HEK293T (cell line): ENCODE measurements around the gene GIGYF2.

Experiments used
- CTCF ChIA-PET: fragments of 350-600 bp; formaldehyde crosslinking; extraction: SDS; loops from one replicate; lab custom pipeline; 2021; ENCODE audit warnings: antibody characterized with exemption, inconsistent platforms; lab: Yijun Ruan, JAX
- POLR2A ChIA-PET: fragments of 350-600 bp; formaldehyde crosslinking; extraction: SDS; loops from one replicate; lab custom pipeline; 2020; ENCODE audit warnings: antibody characterized with exemption, inconsistent platforms; lab: Yijun Ruan, JAX
- DNase-seq: peaks from one replicate; pipeline ENCODE4 v3.0.0; 2012; ENCODE audit warnings: mixed read lengths; ENCODE audit errors: extremely low spot score
- ARNT ChIP-seq: fragments of 450-650 bp; IDR thresholded peaks from 2 replicates; pipeline ENCODE4 v1.6.1; 2017; ENCODE audit warnings: mild to moderate bottlenecking
- BHLHE40 ChIP-seq: fragments of 450-650 bp; IDR thresholded peaks from 2 replicates; pipeline ENCODE4 v1.6.1; 2016; ENCODE audit warnings: mild to moderate bottlenecking, moderate library complexity, borderline replicate concordance
- CTBP1 ChIP-seq: fragments of 450-650 bp; IDR thresholded peaks from 2 replicates; pipeline ENCODE4 v1.6.1; 2016; ENCODE audit warnings: borderline replicate concordance
- ELF4 ChIP-seq: fragments of 450-650 bp; IDR thresholded peaks from 2 replicates; pipeline ENCODE4 v1.6.1; 2017; ENCODE audit warnings: antibody characterized with exemption
- FOXA1 ChIP-seq: fragments of 450-650 bp; IDR thresholded peaks from 2 replicates; pipeline ENCODE4 v1.6.1; 2016; ENCODE audit warnings: mild to moderate bottlenecking
- FOXK2 ChIP-seq: fragments of 450-650 bp; IDR thresholded peaks from 2 replicates; pipeline ENCODE4 v1.6.1; 2016; ENCODE audit warnings: mild to moderate bottlenecking
- FOXM1 ChIP-seq: fragments of 450-650 bp; IDR thresholded peaks from 2 replicates; pipeline ENCODE4 v1.6.1; 2017; ENCODE audit warnings: mild to moderate bottlenecking, borderline replicate concordance
- HDGF ChIP-seq: fragments of 450-650 bp; IDR thresholded peaks from 2 replicates; pipeline ENCODE4 v1.6.1; 2017; ENCODE audit warnings: antibody characterized with exemption, borderline replicate concordance
- L3MBTL2 ChIP-seq: fragments of 450-650 bp; conservative IDR thresholded peaks from 2 replicates; pipeline ENCODE4 v1.6.1; 2016; ENCODE audit warnings: mild to moderate bottlenecking
- LEF1 ChIP-seq: fragments of 450-650 bp; IDR thresholded peaks from 2 replicates; pipeline ENCODE4 v1.6.1; 2017; ENCODE audit warnings: mild to moderate bottlenecking, borderline replicate concordance
- NFRKB ChIP-seq: fragments of 450-650 bp; IDR thresholded peaks from 2 replicates; pipeline ENCODE4 v1.6.1; 2016; ENCODE audit warnings: mild to moderate bottlenecking, moderate library complexity
- PKNOX1 ChIP-seq: fragments of 450-650 bp; IDR thresholded peaks from 2 replicates; pipeline ENCODE4 v1.6.1; 2016
- SP1 ChIP-seq: fragments of 450-650 bp; IDR thresholded peaks from 2 replicates; pipeline ENCODE4 v1.6.1; 2017
- SUZ12 ChIP-seq: fragments of 450-650 bp; IDR thresholded peaks from 2 replicates; pipeline ENCODE4 v1.6.1; 2016; ENCODE audit warnings: mild to moderate bottlenecking
- TARDBP ChIP-seq: fragments of 450-650 bp; IDR thresholded peaks from 2 replicates; pipeline ENCODE4 v1.6.1; 2016
- ZNF384 ChIP-seq: fragments of 450-650 bp; IDR thresholded peaks from 2 replicates; pipeline ENCODE4 v1.6.1; 2016

The GIGYF2 gene

GRCh38 chr2:232655392-232655791, 41.7 kb upstream of the GIGYF2 start:
- POLR2A ChIA-PET: no interaction called here
- no peak for DNase-seq
- CTCF ChIA-PET: no interaction called here
- no peak for TF ChIP-seq FOXM1
- no peak for TF ChIP-seq CTBP1
- no peak for TF ChIP-seq L3MBTL2
- TF ChIP-seq LEF1: no peak
- TF ChIP-seq ARNT: no peak
- no peak for TF ChIP-seq SP1
- no peak for TF ChIP-seq NFRKB

GRCh38 chr2:232658217-232658785, 38.8 kb upstream of the GIGYF2 start:
- CTCF ChIA-PET: interaction anchor here (0.6 to 1.1 kb wide), 2 partner anchors 53 to 381 kb away, joined by 3 read pairs; no protein-coding TSS in a partner anchor
- DNase-seq: no peak
- TF ChIP-seq ELF4: no peak
- POLR2A ChIA-PET: no interaction called here

GRCh38 chr2:232659359-232659758, 37.8 kb upstream of the GIGYF2 start:
- DNase-seq: no peak
- TF ChIP-seq PKNOX1 (no peak), SUZ12 (no peak), NFRKB (no peak), FOXK2 (no peak), L3MBTL2 (no peak), FOXA1 (no peak), ZNF384 (no peak), ELF4 (no peak), HDGF (no peak), ARNT (no peak), TARDBP (no peak), FOXM1 (no peak)
- POLR2A ChIA-PET: no interaction called here
- CTCF ChIA-PET: no interaction called here

- ChIA-PET CTCF (no interaction called here), POLR2A (no interaction called here)
- TF ChIP-seq LEF1: no peak
- no peak for TF ChIP-seq CTBP1
- TF ChIP-seq ZNF384: no peak
- no peak for TF ChIP-seq SUZ12
- no peak for TF ChIP-seq TARDBP
- TF ChIP-seq FOXK2: no peak
- no peak for DNase-seq
Observed at GRCh38 chr2:232662486-232663260, 34.5 kb upstream of the GIGYF2 start.

GRCh38 chr2:232666051-232666805, 30.9 kb upstream of the GIGYF2 start:
- ChIA-PET CTCF (interaction anchor here (0.7 kb wide), 1 partner anchor 14 kb away, joined by 3 read pairs; no protein-coding TSS in a partner anchor), POLR2A (no interaction called here)
- TF ChIP-seq SUZ12 (no peak), PKNOX1 (no peak)
- DNase-seq: no peak

- no peak for DNase-seq
- no peak for TF ChIP-seq SUZ12
- no peak for TF ChIP-seq HDGF
- no peak for TF ChIP-seq L3MBTL2
- no peak for TF ChIP-seq LEF1
- TF ChIP-seq CTBP1: no peak
- no peak for TF ChIP-seq BHLHE40
- no peak for TF ChIP-seq ZNF384
- no peak for TF ChIP-seq PKNOX1
- TF ChIP-seq TARDBP: no peak
- no peak for TF ChIP-seq ELF4
- no peak for TF ChIP-seq NFRKB
- TF ChIP-seq FOXK2: no peak
- no peak for TF ChIP-seq FOXM1
- CTCF ChIA-PET: no interaction called here
- POLR2A ChIA-PET: no interaction called here
Observed at GRCh38 chr2:232667989-232668583, 29.0 kb upstream of the GIGYF2 start.
